Measurements from ENCODE around the gene FH. TPM values are rescaled to one million over a fixed set of nuclear protein-coding genes. Genes with fewer than 3 reads are reported as not detected.

FH gene
- total RNA-seq, 2 experiments from 2014 or later: 13.0 to 16.9 TPM

GRCh38 chr1:241495741-241496140 is 23.8 kb downstream of the FH start:
- intact Hi-C loops (cut with DNase I, micrococcal nuclease): no loop called here
- H3K9me3 Mint-ChIP-seq: no peaks in the 10 kb centered on the region
- H3K27ac Mint-ChIP-seq: no peak overlapping the region
- ChIA-PET CTCF (no interaction called here), POLR2A (no interaction called here)
- H3K27ac ChIP-seq (ENCODE audit: low read depth in 1 of 2, low read length in 2 of 2): no peak overlapping the region
- no peaks in the 10 kb centered on the region for H3K9me3 ChIP-seq (ENCODE audit: control insufficient read depth in 1 of 2, insufficient read depth in 1 of 2, low read length in 2 of 2)
- H3K27me3 ChIP-seq (ENCODE audit: control insufficient read depth in 1 of 2, insufficient read depth in 2 of 2, low read length in 2 of 2): no peaks in the 10 kb centered on the region
- no peak overlapping the region for H3K4me3 ChIP-seq (ENCODE audit: low read length)
- TF ChIP-seq CTCF (IDR thresholded peaks at IDR 0.05): no peak
- no peaks in the 10 kb centered on the region for H3K4me1 Mint-ChIP-seq (ENCODE audit: low read depth)
- peaks cover 49% of the 10 kb centered on the region for H3K36me3 ChIP-seq (ENCODE audit: insufficient read depth, low read length)
- ATAC-seq (ENCODE audit: poor library complexity) (no peak), DNase-seq (no peak)
- no peaks in the 10 kb centered on the region for H3K4me1 ChIP-seq (ENCODE audit: insufficient read depth, low read length)
- peaks cover 65% of the 10 kb centered on the region for H3K36me3 Mint-ChIP-seq (ENCODE audit: low read depth)
- no peak overlapping the region for H3K4me3 Mint-ChIP-seq
- no peaks in the 10 kb centered on the region for H3K27me3 Mint-ChIP-seq

- H3K27ac Mint-ChIP-seq: no peak overlapping the region
- intact Hi-C loops (cut with DNase I, micrococcal nuclease): no loop called here
Observed at GRCh38 chr1:241488739-241489138, 30.8 kb downstream of the FH start.

GRCh38 chr1:241485554-241485992 is 34.0 kb downstream of the FH start:
- H3K4me1 Mint-ChIP-seq (ENCODE audit: low read depth): no peaks in the 10 kb centered on the region
- CTCF ChIA-PET: no interaction called here
- peak; percentile 17 for TF ChIP-seq CTCF (IDR thresholded peaks at IDR 0.05)
- Histone ChIP-seq H3K9me3 (ENCODE audit: control insufficient read depth in 1 of 2, insufficient read depth in 1 of 2, low read length in 2 of 2) (no peaks in the 10 kb centered on the region), H3K36me3 (ENCODE audit: insufficient read depth, low read length) (no peaks in the 10 kb centered on the region), H3K27me3 (ENCODE audit: control insufficient read depth in 1 of 2, insufficient read depth in 2 of 2, low read length in 2 of 2) (no peaks in the 10 kb centered on the region), H3K4me3 (ENCODE audit: low read length) (no peak overlapping the region), H3K27ac (ENCODE audit: low read depth in 1 of 2, low read length in 2 of 2) (no peak overlapping the region), H3K4me1 (ENCODE audit: insufficient read depth, low read length) (no peaks in the 10 kb centered on the region)
- no peaks in the 10 kb centered on the region for H3K36me3 Mint-ChIP-seq (ENCODE audit: low read depth)
- no peak overlapping the region for H3K27ac Mint-ChIP-seq
- intact Hi-C loops (cut with DNase I, micrococcal nuclease): no loop called here
- no peaks in the 10 kb centered on the region for H3K9me3 Mint-ChIP-seq
- POLR2A ChIA-PET: no interaction called here
- ATAC-seq (ENCODE audit: poor library complexity) (no peak), DNase-seq (no peak)
- H3K4me3 Mint-ChIP-seq: no peak overlapping the region
- H3K27me3 Mint-ChIP-seq: peaks cover 8% of the 10 kb centered on the region

More at GRCh38 chr1:241488739-241489138, 30.8 kb downstream of the FH start:
- DNase-seq: no peak
- no peaks in the 10 kb centered on the region for H3K9me3 Mint-ChIP-seq
- H3K4me3 Mint-ChIP-seq: no peak overlapping the region
- H3K9me3 ChIP-seq (ENCODE audit: control insufficient read depth in 1 of 2, insufficient read depth in 1 of 2, low read length in 2 of 2): no peaks in the 10 kb centered on the region
- TF ChIP-seq CTCF (IDR thresholded peaks at IDR 0.05): no peak
- H3K4me1 ChIP-seq (ENCODE audit: insufficient read depth, low read length): no peaks in the 10 kb centered on the region
- no peak overlapping the region for H3K27ac ChIP-seq (ENCODE audit: low read depth in 1 of 2, low read length in 2 of 2)
- peaks cover 5% of the 10 kb centered on the region for H3K36me3 Mint-ChIP-seq (ENCODE audit: low read depth)
- H3K4me1 Mint-ChIP-seq (ENCODE audit: low read depth): no peaks in the 10 kb centered on the region
- ChIA-PET CTCF (no interaction called here), POLR2A (no interaction called here)
- H3K27me3 Mint-ChIP-seq: no peaks in the 10 kb centered on the region
- no peaks in the 10 kb centered on the region for H3K36me3 ChIP-seq (ENCODE audit: insufficient read depth, low read length)
- no peak overlapping the region for H3K4me3 ChIP-seq (ENCODE audit: low read length)
- H3K27me3 ChIP-seq (ENCODE audit: control insufficient read depth in 1 of 2, insufficient read depth in 2 of 2, low read length in 2 of 2): no peaks in the 10 kb centered on the region
- ATAC-seq (ENCODE audit: poor library complexity): no peak

All from CD4-positive, alpha-beta T cell (primary cell).